Endothelial cell of umbilical vein (primary cell): ENCODE data around the gene FHOD3.

Source experiments
- EZH2 ChIP-seq: IDR thresholded peaks from 2 replicates; pipeline ENCODE4 v1.6.1; 2012; ENCODE audit warnings: borderline replicate concordance, low read depth, mild to moderate bottlenecking, moderate library complexity, low read length, inconsistent platforms; ENCODE audit not compliant: severe bottlenecking
- JUN ChIP-seq: IDR thresholded peaks from 2 replicates; pipeline ENCODE4 v1.6.1; 2011; ENCODE audit warnings: borderline replicate concordance, low read depth; ENCODE audit not compliant: insufficient read length, insufficient read depth
- MYC ChIP-seq: IDR thresholded peaks from one replicate; pipeline ENCODE4 v1.6.1; 2011; ENCODE audit warnings: mild to moderate bottlenecking, low read depth, low read length
- POLR2A ChIP-seq: IDR thresholded peaks from 2 replicates; pipeline ENCODE4 v1.6.1; 2012; ENCODE audit warnings: low read depth, mild to moderate bottlenecking, control low read depth, low read length
- POLR2AphosphoS5 ChIP-seq: IDR thresholded peaks from 2 replicates; pipeline ENCODE4 v1.6.1; 2012; ENCODE audit warnings: low read depth, mild to moderate bottlenecking, control low read depth, low read length, moderate library complexity; ENCODE audit not compliant: insufficient read depth
- TF ChIP-seq, protein P1 (sequence below), 2 donors: IDR thresholded peaks; 1 replicate in 1 of 2; 2 replicates in 1 of 2; pipeline ENCODE4 v1.5.1; 2011; ENCODE audit warnings: low read length in 2 of 2, mild to moderate bottlenecking in 2 of 2, moderate library complexity in 2 of 2, control low read depth in 1 of 2, inconsistent platforms in 1 of 2, low read depth in 1 of 2; ENCODE audit not compliant: insufficient read depth in 1 of 2; ENCODE audit errors: extremely low read depth in 1 of 2

DNA sequence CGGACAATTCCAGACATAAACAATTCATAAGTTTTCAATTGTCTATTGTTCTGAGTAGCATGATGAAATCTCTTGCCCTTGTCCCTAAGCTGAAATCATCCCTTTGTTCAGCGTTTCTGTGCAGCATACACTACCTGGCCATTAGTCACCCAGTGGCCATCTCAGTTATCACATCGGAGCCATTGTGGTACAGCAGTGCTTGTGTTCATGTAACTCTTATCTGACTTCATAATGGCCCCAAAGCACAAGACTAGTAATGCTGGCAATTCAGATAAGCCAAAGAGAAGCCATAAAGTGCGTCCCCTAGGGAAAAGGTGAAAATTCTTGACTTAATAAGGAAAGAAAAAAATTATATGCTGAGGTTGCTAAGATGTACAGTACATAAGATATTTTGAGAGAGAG is 127.2 kb downstream of the FHOD3 start:
- TF ChIP-seq, protein P1, sequence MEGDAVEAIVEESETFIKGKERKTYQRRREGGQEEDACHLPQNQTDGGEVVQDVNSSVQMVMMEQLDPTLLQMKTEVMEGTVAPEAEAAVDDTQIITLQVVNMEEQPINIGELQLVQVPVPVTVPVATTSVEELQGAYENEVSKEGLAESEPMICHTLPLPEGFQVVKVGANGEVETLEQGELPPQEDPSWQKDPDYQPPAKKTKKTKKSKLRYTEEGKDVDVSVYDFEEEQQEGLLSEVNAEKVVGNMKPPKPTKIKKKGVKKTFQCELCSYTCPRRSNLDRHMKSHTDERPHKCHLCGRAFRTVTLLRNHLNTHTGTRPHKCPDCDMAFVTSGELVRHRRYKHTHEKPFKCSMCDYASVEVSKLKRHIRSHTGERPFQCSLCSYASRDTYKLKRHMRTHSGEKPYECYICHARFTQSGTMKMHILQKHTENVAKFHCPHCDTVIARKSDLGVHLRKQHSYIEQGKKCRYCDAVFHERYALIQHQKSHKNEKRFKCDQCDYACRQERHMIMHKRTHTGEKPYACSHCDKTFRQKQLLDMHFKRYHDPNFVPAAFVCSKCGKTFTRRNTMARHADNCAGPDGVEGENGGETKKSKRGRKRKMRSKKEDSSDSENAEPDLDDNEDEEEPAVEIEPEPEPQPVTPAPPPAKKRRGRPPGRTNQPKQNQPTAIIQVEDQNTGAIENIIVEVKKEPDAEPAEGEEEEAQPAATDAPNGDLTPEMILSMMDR (IDR thresholded peaks at IDR 0.05; ENCODE audit: extremely low read depth in 1 of 2, insufficient read depth in 1 of 2, low read depth in 1 of 2, low read length in 2 of 2), result no peak
- TF ChIP-seq EZH2 (no peak), JUN (no peak), POLR2AphosphoS5 (no peak), POLR2A (no peak), MYC (no peak)
